ENCODE data around the gene TRIAP1. TPM values are rescaled to one million over a fixed set of nuclear protein-coding genes. Genes with fewer than 3 reads are reported as not detected.

TRIAP1 gene
- total and polyA plus RNA-seq, 4 donors, result 10.8 to 29.3 (median 23.6) TPM

DNA sequence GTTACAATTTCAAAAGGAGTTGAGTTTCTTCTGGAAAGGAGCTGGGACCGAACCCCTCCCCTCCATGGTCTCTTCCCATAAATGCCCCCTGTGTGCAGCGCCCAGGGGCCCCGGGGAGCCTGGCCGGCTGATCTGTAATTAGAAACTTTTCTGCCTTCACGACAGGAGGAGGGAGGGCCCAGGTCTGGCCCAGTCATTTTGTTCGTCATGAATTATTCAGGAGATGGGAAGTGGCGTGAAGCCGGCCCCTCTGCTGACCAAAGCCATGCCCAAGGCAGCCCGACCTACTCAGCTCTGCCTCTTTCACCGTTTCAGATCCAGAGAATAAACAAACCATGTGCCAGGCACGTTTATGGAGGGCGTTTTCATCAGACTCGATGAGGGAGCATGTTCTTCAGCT is 44.0 kb downstream of the TRIAP1 start:
- 10% methylated on average over 8 of the region's 13 CpGs for WGBS (ENCODE audit: insufficient coverage)
- H3K9me3 ChIP-seq (ENCODE audit: control insufficient read depth, insufficient read depth, low read length), result no peaks in the 10 kb centered on the region
- no peak overlapping the region for H3K4me3 ChIP-seq (ENCODE audit: low read depth, low read length)
- DNase-seq (ENCODE audit: low read depth in 4 of 6, low spot score in 6 of 6), result peak in 2 of 6 donors; percentile 49 to 72
- H3K4me1 ChIP-seq (ENCODE audit: control insufficient read depth, insufficient read depth, low read length), result peaks cover 28% of the 10 kb centered on the region
- H3K27ac ChIP-seq (ENCODE audit: low read depth, low read length), result peak overlapping the region; percentile 67
- no peaks in the 10 kb centered on the region for H3K36me3 ChIP-seq (ENCODE audit: control insufficient read depth, insufficient read depth, low read length)
- H3K27me3 ChIP-seq (ENCODE audit: control insufficient read depth, insufficient read depth, low read length), result no peaks in the 10 kb centered on the region

DNA sequence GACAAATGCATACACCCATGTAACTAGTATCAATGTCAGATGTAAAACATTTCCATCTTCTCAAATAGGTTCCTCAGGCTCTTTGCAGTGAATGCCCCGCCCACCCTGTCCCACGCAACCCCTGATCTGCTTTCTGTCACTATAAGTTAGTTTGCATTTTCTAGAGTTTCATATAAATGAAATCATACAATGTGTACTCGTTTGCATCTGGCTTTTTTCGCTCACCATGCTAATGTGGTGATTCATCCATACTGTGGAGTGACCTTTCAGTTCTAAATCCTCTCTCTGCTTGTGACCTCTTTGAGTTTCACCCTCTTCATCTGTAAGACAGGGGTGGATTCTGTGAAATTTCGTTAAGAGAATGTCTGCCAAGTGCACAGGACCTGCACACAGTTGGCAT is 46.7 kb downstream of the TRIAP1 start:
- no peaks in the 10 kb centered on the region for H3K9me3 ChIP-seq (ENCODE audit: control insufficient read depth, insufficient read depth, low read length)
- no peaks in the 10 kb centered on the region for H3K36me3 ChIP-seq (ENCODE audit: control insufficient read depth, insufficient read depth, low read length)
- no peaks in the 10 kb centered on the region for H3K27me3 ChIP-seq (ENCODE audit: control insufficient read depth, insufficient read depth, low read length)
- H3K4me3 ChIP-seq (ENCODE audit: low read depth, low read length), result no peak overlapping the region
- no peak overlapping the region for H3K27ac ChIP-seq (ENCODE audit: low read depth, low read length)
- no CpG with 5 or more reads among the region's 5 CpGs for WGBS (ENCODE audit: insufficient coverage)
- no peak for DNase-seq (ENCODE audit: low read depth in 4 of 6, low spot score in 6 of 6)
- H3K4me1 ChIP-seq (ENCODE audit: control insufficient read depth, insufficient read depth, low read length), result peaks cover 32% of the 10 kb centered on the region

DNA sequence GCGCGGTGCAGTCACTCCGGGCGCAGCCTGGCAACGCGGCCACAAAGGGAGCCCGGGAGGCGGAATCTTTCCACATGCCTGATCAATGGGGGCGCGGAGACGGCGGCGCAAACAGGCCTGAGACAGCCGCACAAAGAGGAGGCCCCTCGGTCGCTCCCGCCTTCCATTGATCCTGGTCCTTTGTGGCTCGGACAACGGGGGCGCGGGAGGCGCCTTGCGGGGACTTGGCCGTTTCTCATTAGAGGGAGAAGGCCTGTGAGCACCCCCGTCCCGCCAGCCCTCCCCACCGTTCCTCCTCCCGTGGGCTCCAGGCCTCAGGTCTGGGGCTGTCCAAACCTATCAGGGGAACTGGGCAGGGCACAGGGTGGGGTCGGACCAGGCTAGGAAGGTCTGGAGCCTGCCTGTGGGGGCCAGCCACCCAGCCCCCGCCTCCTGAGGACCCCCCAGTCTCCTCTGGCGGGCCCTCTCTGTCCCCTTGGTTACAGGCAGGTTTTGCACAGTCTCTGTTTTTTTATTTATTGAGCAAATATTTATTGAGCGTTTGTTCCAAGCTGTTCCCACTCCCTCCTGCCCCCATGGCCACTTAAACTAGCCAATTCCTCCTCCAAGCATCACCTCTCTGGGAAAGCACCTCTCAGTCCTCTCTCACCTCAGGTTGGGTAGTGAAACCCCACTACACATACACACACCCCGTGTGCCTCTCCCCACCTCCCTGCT is 48.2 kb downstream of the TRIAP1 start:
- H3K36me3 ChIP-seq (ENCODE audit: control insufficient read depth, insufficient read depth, low read length), result no peaks in the 10 kb centered on the region
- WGBS (ENCODE audit: insufficient coverage), result 6% methylated on average over 30 of the region's 33 CpGs
- DNase-seq (ENCODE audit: low read depth in 4 of 6, low spot score in 6 of 6), result peak in 4 of 6 donors; percentile 62 to 91 (median 82)

DNA sequence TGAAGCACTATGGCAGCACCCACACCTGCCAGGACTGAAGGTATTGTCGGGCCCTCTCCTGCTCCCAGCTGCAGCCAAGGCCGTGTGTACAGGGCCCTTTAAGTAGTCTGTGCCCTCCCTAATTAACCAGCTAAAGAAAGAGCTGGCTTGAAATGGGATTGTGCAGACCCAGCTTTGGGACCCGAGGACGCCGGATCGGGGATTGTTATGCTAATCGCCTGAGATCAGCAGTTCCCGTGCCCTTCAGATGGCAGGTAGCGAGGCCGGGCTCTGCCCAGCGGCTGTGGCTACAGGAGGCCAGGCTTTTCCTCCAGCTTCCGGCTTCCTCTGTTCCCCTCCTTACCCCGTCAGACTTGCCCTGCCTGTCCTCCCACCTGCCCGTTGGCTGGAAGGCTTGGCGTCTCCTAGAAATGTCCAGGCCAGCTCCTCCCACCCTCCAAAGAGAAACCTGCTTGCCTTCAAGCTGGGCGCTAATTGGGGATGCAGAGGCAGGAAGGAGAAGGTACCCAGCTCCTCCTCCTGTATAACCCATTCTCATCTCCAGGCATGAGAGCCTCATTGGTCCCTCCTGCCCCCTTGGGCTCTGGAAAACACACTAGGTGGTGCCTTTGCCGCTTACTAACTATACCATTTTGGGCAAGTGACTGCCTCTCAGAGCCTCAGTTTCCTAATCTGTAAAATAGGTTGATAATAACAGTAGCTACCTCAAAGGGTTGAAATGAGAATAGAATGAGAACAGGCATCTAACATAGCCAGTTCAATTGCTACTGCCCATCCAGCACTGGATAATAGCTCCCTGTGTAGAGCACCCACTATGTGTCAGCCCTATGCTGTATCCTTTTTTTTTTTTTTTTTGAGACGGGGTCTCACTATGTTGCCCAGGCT is 51.5 kb downstream of the TRIAP1 start:
- no peaks in the 10 kb centered on the region for H3K27me3 ChIP-seq (ENCODE audit: control insufficient read depth, insufficient read depth, low read length)

More for the DNA sequence above, 48.2 kb downstream of the TRIAP1 start:
- Histone ChIP-seq H3K4me3 (ENCODE audit: low read depth, low read length) (peak overlapping the region; percentile 16), H3K27ac (ENCODE audit: low read depth, low read length) (peak overlapping the region; percentile 75), H3K27me3 (ENCODE audit: control insufficient read depth, insufficient read depth, low read length) (no peaks in the 10 kb centered on the region), H3K4me1 (ENCODE audit: control insufficient read depth, insufficient read depth, low read length) (peaks cover 36% of the 10 kb centered on the region), H3K9me3 (ENCODE audit: control insufficient read depth, insufficient read depth, low read length) (no peaks in the 10 kb centered on the region)

More for the DNA sequence above, 51.5 kb downstream of the TRIAP1 start:
- H3K9me3 ChIP-seq (ENCODE audit: control insufficient read depth, insufficient read depth, low read length), result no peaks in the 10 kb centered on the region
- no peak overlapping the region for H3K4me3 ChIP-seq (ENCODE audit: low read depth, low read length)
- no peak overlapping the region for H3K27ac ChIP-seq (ENCODE audit: low read depth, low read length)
- H3K36me3 ChIP-seq (ENCODE audit: control insufficient read depth, insufficient read depth, low read length), result no peaks in the 10 kb centered on the region
- peak in 2 of 6 donors; percentile 38 to 44 for DNase-seq (ENCODE audit: low read depth in 4 of 6, low spot score in 6 of 6)
- WGBS (ENCODE audit: insufficient coverage), result 13% methylated on average over 15 of the region's 18 CpGs
- H3K4me1 ChIP-seq (ENCODE audit: control insufficient read depth, insufficient read depth, low read length), result peaks cover 20% of the 10 kb centered on the region

Other genes starting within 250 kb of the TRIAP1 start
- 1,000 to 10,000 TPM; 1,051 to 2,296 TPM for gene RPLP0, start 245.3 kb downstream of the TRIAP1 start, total RNA-seq
- 1,000 to 10,000 TPM; 1,679 to 1,843 TPM for gene RPLP0, start 245.3 kb downstream of the TRIAP1 start, polyA plus RNA-seq (ENCODE audit: insufficient read length in 2 of 2)
- gene PXN, start 180.7 kb downstream of the TRIAP1 start, total RNA-seq, result 10 to 100 TPM; 17.3 to 26.7 TPM
- gene PXN, start 180.7 kb downstream of the TRIAP1 start, polyA plus RNA-seq (ENCODE audit: insufficient read length in 2 of 2), result 10 to 100 TPM; 45.4 to 62.2 TPM
- 1,000 to 10,000 TPM in 1 of 2 donors, under 1 TPM in 1; under 0.01 to 2,197 TPM for gene RNU4-2, start 154.5 kb downstream of the TRIAP1 start, total RNA-seq
- gene RNU4-2, start 154.5 kb downstream of the TRIAP1 start, polyA plus RNA-seq (ENCODE audit: insufficient read length in 2 of 2), result 1 to 10 TPM in 1 of 2 donors, not detected in 1; 2.2 TPM
- 100 to 1,000 TPM in 1 of 2 donors, under 1 TPM in 1; under 0.01 to 872 TPM for gene RNU4-1, start 153.1 kb downstream of the TRIAP1 start, total RNA-seq
- gene RNU4-1, start 153.1 kb downstream of the TRIAP1 start, polyA plus RNA-seq (ENCODE audit: insufficient read length in 2 of 2), result not detected
- gene SIRT4, start 144.1 kb downstream of the TRIAP1 start, total RNA-seq, result 1 to 10 TPM; 4.7 to 5.1 TPM
- 1 to 10 TPM; 5.6 to 5.9 TPM for gene SIRT4, start 144.1 kb downstream of the TRIAP1 start, polyA plus RNA-seq (ENCODE audit: insufficient read length in 2 of 2)
- under 1 TPM; 0.59 to 0.72 TPM for gene PLA2G1B, start 118.6 kb downstream of the TRIAP1 start, total RNA-seq
- not detected for gene PLA2G1B, start 118.6 kb downstream of the TRIAP1 start, polyA plus RNA-seq (ENCODE audit: insufficient read length in 2 of 2)
- gene MSI1, start 77.2 kb downstream of the TRIAP1 start, total RNA-seq, result 10 to 100 TPM in 1 of 2 donors, 1 to 10 TPM in 1; 4.3 to 10.7 TPM
- 10 to 100 TPM; 64.8 to 68.6 TPM for gene MSI1, start 77.2 kb downstream of the TRIAP1 start, polyA plus RNA-seq (ENCODE audit: insufficient read length in 2 of 2)
- 100 to 1,000 TPM; 395 to 731 TPM for gene COX6A1, start 8.3 kb downstream of the TRIAP1 start, total RNA-seq
- gene COX6A1, start 8.3 kb downstream of the TRIAP1 start, polyA plus RNA-seq (ENCODE audit: insufficient read length in 2 of 2), result 100 to 1,000 TPM; 622 to 661 TPM
- gene GATC, start 60 bp upstream of the TRIAP1 start, total RNA-seq, result 10 to 100 TPM; 38.2 to 39.1 TPM
- gene GATC, start 60 bp upstream of the TRIAP1 start, polyA plus RNA-seq (ENCODE audit: insufficient read length in 2 of 2), result 10 to 100 TPM; 22.7 to 33.3 TPM
- gene SRSF9, start 23.4 kb upstream of the TRIAP1 start, total RNA-seq, result 100 to 1,000 TPM in 1 of 2 donors, 10 to 100 TPM in 1; 88.9 to 143 TPM
- gene SRSF9, start 23.4 kb upstream of the TRIAP1 start, polyA plus RNA-seq (ENCODE audit: insufficient read length in 2 of 2), result 100 to 1,000 TPM; 195 to 221 TPM
- gene DYNLL1, start 49.7 kb upstream of the TRIAP1 start, total RNA-seq, result 100 to 1,000 TPM; 357 to 390 TPM
- 100 to 1,000 TPM; 791 to 871 TPM for gene DYNLL1, start 49.7 kb upstream of the TRIAP1 start, polyA plus RNA-seq (ENCODE audit: insufficient read length in 2 of 2)
- gene COQ5, start 82.8 kb upstream of the TRIAP1 start, total RNA-seq, result 10 to 100 TPM; 32.3 to 44.7 TPM
- gene COQ5, start 82.8 kb upstream of the TRIAP1 start, polyA plus RNA-seq (ENCODE audit: insufficient read length in 2 of 2), result 10 to 100 TPM; 40.6 to 41.4 TPM
- gene RNF10, start 88.0 kb upstream of the TRIAP1 start, total RNA-seq, result 100 to 1,000 TPM; 102 to 127 TPM
- gene RNF10, start 88.0 kb upstream of the TRIAP1 start, polyA plus RNA-seq (ENCODE audit: insufficient read length in 2 of 2), result 100 to 1,000 TPM; 225 to 226 TPM
- gene POP5, start 135.0 kb upstream of the TRIAP1 start, total RNA-seq, result 10 to 100 TPM; 24.1 to 56.4 TPM
- gene POP5, start 135.0 kb upstream of the TRIAP1 start, polyA plus RNA-seq (ENCODE audit: insufficient read length in 2 of 2), result 10 to 100 TPM; 56.4 to 61.5 TPM
- gene CABP1, start 194.2 kb upstream of the TRIAP1 start, total RNA-seq, result 1 to 10 TPM; 3.5 to 6.8 TPM
- gene CABP1, start 194.2 kb upstream of the TRIAP1 start, polyA plus RNA-seq (ENCODE audit: insufficient read length in 2 of 2), result 10 to 100 TPM; 26.1 to 30.2 TPM
- 100 to 1,000 TPM in 1 of 2 donors, 10 to 100 TPM in 1; 75.9 to 104 TPM for gene MLEC, start 240.8 kb upstream of the TRIAP1 start, total RNA-seq
- 10 to 100 TPM; 96.0 to 98.0 TPM for gene MLEC, start 240.8 kb upstream of the TRIAP1 start, polyA plus RNA-seq (ENCODE audit: insufficient read length in 2 of 2)

Measured in spinal cord (tissue), 10 donors.